HepG2 (cell line): Measurements from ENCODE around the gene SERPINB10. TPM values are rescaled to one million over a fixed set of nuclear protein-coding genes. Genes with fewer than 3 reads are reported as not detected.

ENCODE experiments used
- FLYWCH1 ChIP-seq: sonication (generic); formaldehyde crosslinking; IDR thresholded peaks from 2 replicates; pipeline ENCODE4 v1.8.1; 2023; ENCODE audit warnings: mild to moderate bottlenecking, missing genetic modification reagents
- HDAC1 ChIP-seq: sonication (generic); formaldehyde crosslinking; IDR thresholded peaks from 2 replicates; pipeline ENCODE4 v1.5.1; 2020; ENCODE audit warnings: mild to moderate bottlenecking, missing genetic modification reagents
- MBD4 ChIP-seq: IDR thresholded peaks from 2 replicates; pipeline ENCODE4 v1.6.1; 2012; ENCODE audit warnings: low read length, inconsistent platforms, borderline replicate concordance
- PAX8 ChIP-seq: sonication (generic); formaldehyde crosslinking; IDR thresholded peaks from 2 replicates; pipeline ENCODE4 v1.8.0; 2022; ENCODE audit warnings: mild to moderate bottlenecking, missing genetic modification reagents, borderline replicate concordance
- SNRNP70 ChIP-seq: fragments of 200-400 bp; formaldehyde crosslinking; IDR thresholded peaks from 2 replicates; pipeline ENCODE4 v1.6.1; 2017; ENCODE audit warnings: mild to moderate bottlenecking, low read depth, low read length, moderate library complexity
- polyA plus RNA-seq, 8 experiments: library from polyadenylated mRNA; depleted of rRNA in 3 of 8; stranded (reverse) in 7 of 8; unstranded in 1 of 8; fragments of >200 nt; fragmentation: Illumina TruSeq in 4 of 8; extraction: Trizol in 4 of 8; gene quantifications; 2 replicates each; pipeline versions ENCODE4 v1.2.1 to v1.2.3, GENCODE V29; 2011 to 2016; ENCODE audit warnings: low read depth in 4 of 8, missing spikeins in 1 of 8, mixed read lengths in 1 of 8; ENCODE audit not compliant: insufficient read depth in 1 of 8
- total RNA-seq, 5 experiments: library from RNA; depleted of rRNA; stranded (reverse); fragments of >200 nt; fragmentation: Illumina TruSeq; extraction: Trizol; gene quantifications; 2 replicates each; pipeline ENCODE4 v1.2.3, GENCODE V29; 2016; ENCODE audit warnings: low read depth in 1 of 5
- TF ChIP-seq, protein P1 (sequence below), 2 experiments: sonication (generic) in 1 of 2; formaldehyde crosslinking in 1 of 2; IDR thresholded peaks; 2 replicates each; pipeline versions ENCODE4 v1.4.0 to v1.6.1; 2016 to 2020; ENCODE audit warnings: borderline replicate concordance in 1 of 2, low read depth in 1 of 2, mild to moderate bottlenecking in 1 of 2, missing genetic modification reagents in 1 of 2
- TF ChIP-seq, protein P2 (sequence below): sonication (generic); formaldehyde crosslinking; IDR thresholded peaks from 2 replicates; pipeline ENCODE4 v1.5.1; 2020; ENCODE audit warnings: mild to moderate bottlenecking, missing genetic modification reagents, moderate library complexity

SERPINB10 gene
- total and polyA plus RNA-seq, 2 of the 13 experiments (the other 11 are each of a cell fraction or from before 2014, with no cell fraction given) = not detected

DNA sequence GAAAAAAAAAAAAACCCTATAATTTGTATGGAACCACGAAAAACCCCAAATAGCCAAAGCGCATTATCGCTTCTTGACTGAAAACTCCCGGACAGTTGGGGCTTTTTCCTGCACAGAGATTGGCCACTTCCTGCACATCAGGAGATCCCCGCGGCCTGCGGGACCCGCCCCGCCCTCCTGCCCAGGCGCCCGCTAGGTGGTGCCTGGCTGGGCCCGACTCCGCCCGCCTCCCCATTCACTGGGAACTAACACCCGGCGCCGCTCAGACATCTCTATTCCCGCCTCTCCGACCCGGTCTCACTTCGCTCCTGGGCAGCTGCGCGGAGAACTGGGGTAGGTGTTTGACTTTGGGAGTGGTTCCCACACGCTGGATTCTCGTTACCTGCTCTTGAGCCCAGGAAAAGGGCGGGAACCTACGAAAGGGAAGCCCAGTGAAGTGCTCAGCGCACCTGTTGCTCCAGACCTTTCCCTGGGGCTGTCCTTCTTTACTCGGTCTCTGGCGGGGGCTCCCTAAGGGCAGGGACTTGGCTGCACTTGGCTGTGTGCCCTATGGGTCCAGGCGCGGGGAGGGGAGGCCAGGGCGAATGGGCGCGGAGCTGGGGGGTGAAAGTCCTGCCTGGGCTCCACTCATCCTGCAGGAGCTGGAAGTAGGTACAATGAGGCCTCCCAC, 41.4 kb downstream of the SERPINB10 start, which contains the start of gene HMSD (continued):
- TF ChIP-seq, protein P1, sequence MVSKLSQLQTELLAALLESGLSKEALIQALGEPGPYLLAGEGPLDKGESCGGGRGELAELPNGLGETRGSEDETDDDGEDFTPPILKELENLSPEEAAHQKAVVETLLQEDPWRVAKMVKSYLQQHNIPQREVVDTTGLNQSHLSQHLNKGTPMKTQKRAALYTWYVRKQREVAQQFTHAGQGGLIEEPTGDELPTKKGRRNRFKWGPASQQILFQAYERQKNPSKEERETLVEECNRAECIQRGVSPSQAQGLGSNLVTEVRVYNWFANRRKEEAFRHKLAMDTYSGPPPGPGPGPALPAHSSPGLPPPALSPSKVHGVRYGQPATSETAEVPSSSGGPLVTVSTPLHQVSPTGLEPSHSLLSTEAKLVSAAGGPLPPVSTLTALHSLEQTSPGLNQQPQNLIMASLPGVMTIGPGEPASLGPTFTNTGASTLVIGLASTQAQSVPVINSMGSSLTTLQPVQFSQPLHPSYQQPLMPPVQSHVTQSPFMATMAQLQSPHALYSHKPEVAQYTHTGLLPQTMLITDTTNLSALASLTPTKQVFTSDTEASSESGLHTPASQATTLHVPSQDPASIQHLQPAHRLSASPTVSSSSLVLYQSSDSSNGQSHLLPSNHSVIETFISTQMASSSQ (IDR thresholded peaks at IDR 0.05; ENCODE audit: low read depth) = no peak
- TF ChIP-seq, protein P1 (CRISPR knock-in tag; IDR thresholded peaks at IDR 0.05; ENCODE audit: borderline replicate concordance) = no peak
- TF ChIP-seq, protein P2, sequence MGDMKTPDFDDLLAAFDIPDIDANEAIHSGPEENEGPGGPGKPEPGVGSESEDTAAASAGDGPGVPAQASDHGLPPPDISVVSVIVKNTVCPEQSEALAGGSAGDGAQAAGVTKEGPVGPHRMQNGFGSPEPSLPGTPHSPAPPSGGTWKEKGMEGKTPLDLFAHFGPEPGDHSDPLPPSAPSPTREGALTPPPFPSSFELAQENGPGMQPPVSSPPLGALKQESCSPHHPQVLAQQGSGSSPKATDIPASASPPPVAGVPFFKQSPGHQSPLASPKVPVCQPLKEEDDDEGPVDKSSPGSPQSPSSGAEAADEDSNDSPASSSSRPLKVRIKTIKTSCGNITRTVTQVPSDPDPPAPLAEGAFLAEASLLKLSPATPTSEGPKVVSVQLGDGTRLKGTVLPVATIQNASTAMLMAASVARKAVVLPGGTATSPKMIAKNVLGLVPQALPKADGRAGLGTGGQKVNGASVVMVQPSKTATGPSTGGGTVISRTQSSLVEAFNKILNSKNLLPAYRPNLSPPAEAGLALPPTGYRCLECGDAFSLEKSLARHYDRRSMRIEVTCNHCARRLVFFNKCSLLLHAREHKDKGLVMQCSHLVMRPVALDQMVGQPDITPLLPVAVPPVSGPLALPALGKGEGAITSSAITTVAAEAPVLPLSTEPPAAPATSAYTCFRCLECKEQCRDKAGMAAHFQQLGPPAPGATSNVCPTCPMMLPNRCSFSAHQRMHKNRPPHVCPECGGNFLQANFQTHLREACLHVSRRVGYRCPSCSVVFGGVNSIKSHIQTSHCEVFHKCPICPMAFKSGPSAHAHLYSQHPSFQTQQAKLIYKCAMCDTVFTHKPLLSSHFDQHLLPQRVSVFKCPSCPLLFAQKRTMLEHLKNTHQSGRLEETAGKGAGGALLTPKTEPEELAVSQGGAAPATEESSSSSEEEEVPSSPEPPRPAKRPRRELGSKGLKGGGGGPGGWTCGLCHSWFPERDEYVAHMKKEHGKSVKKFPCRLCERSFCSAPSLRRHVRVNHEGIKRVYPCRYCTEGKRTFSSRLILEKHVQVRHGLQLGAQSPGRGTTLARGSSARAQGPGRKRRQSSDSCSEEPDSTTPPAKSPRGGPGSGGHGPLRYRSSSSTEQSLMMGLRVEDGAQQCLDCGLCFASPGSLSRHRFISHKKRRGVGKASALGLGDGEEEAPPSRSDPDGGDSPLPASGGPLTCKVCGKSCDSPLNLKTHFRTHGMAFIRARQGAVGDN = peak; percentile 23; the same call in 1 of the 2 replicates
- TF ChIP-seq SNRNP70 (no peak), FLYWCH1 (CRISPR knock-in tag) (no peak), MBD4 (no peak), PAX8 (CRISPR knock-in tag) (no peak), HDAC1 (CRISPR knock-in tag) (no peak)
